HEK293T (cell line): Measurements from ENCODE around the gene LOXL3.

Experiments
- CTCF ChIA-PET: fragments of 350-600 bp; formaldehyde crosslinking; extraction: SDS; loops from one replicate; lab custom pipeline; 2021; ENCODE audit warnings: antibody characterized with exemption, inconsistent platforms; lab: Yijun Ruan, JAX
- POLR2A ChIA-PET: fragments of 350-600 bp; formaldehyde crosslinking; extraction: SDS; loops from one replicate; lab custom pipeline; 2020; ENCODE audit warnings: antibody characterized with exemption, inconsistent platforms; lab: Yijun Ruan, JAX
- DNase-seq: peaks from one replicate; pipeline ENCODE4 v3.0.0; 2012; ENCODE audit warnings: mixed read lengths; ENCODE audit errors: extremely low spot score
- ARNT ChIP-seq: fragments of 450-650 bp; IDR thresholded peaks from 2 replicates; pipeline ENCODE4 v1.6.1; 2017; ENCODE audit warnings: mild to moderate bottlenecking
- BHLHE40 ChIP-seq: fragments of 450-650 bp; IDR thresholded peaks from 2 replicates; pipeline ENCODE4 v1.6.1; 2016; ENCODE audit warnings: mild to moderate bottlenecking, moderate library complexity, borderline replicate concordance
- CTBP1 ChIP-seq: fragments of 450-650 bp; IDR thresholded peaks from 2 replicates; pipeline ENCODE4 v1.6.1; 2016; ENCODE audit warnings: borderline replicate concordance
- ELF4 ChIP-seq: fragments of 450-650 bp; IDR thresholded peaks from 2 replicates; pipeline ENCODE4 v1.6.1; 2017; ENCODE audit warnings: antibody characterized with exemption
- FOXA1 ChIP-seq: fragments of 450-650 bp; IDR thresholded peaks from 2 replicates; pipeline ENCODE4 v1.6.1; 2016; ENCODE audit warnings: mild to moderate bottlenecking
- FOXK2 ChIP-seq: fragments of 450-650 bp; IDR thresholded peaks from 2 replicates; pipeline ENCODE4 v1.6.1; 2016; ENCODE audit warnings: mild to moderate bottlenecking
- FOXM1 ChIP-seq: fragments of 450-650 bp; IDR thresholded peaks from 2 replicates; pipeline ENCODE4 v1.6.1; 2017; ENCODE audit warnings: mild to moderate bottlenecking, borderline replicate concordance
- HDGF ChIP-seq: fragments of 450-650 bp; IDR thresholded peaks from 2 replicates; pipeline ENCODE4 v1.6.1; 2017; ENCODE audit warnings: antibody characterized with exemption, borderline replicate concordance
- L3MBTL2 ChIP-seq: fragments of 450-650 bp; conservative IDR thresholded peaks from 2 replicates; pipeline ENCODE4 v1.6.1; 2016; ENCODE audit warnings: mild to moderate bottlenecking
- LEF1 ChIP-seq: fragments of 450-650 bp; IDR thresholded peaks from 2 replicates; pipeline ENCODE4 v1.6.1; 2017; ENCODE audit warnings: mild to moderate bottlenecking, borderline replicate concordance
- NFRKB ChIP-seq: fragments of 450-650 bp; IDR thresholded peaks from 2 replicates; pipeline ENCODE4 v1.6.1; 2016; ENCODE audit warnings: mild to moderate bottlenecking, moderate library complexity
- SP1 ChIP-seq: fragments of 450-650 bp; IDR thresholded peaks from 2 replicates; pipeline ENCODE4 v1.6.1; 2017
- SUZ12 ChIP-seq: fragments of 450-650 bp; IDR thresholded peaks from 2 replicates; pipeline ENCODE4 v1.6.1; 2016; ENCODE audit warnings: mild to moderate bottlenecking
- TARDBP ChIP-seq: fragments of 450-650 bp; IDR thresholded peaks from 2 replicates; pipeline ENCODE4 v1.6.1; 2016
- ZNF384 ChIP-seq: fragments of 450-650 bp; IDR thresholded peaks from 2 replicates; pipeline ENCODE4 v1.6.1; 2016
- TF ChIP-seq, protein P1 (sequence below): fragments of 450-650 bp; IDR thresholded peaks from 2 replicates; pipeline ENCODE4 v1.6.1; 2016

Gene LOXL3

DNA sequence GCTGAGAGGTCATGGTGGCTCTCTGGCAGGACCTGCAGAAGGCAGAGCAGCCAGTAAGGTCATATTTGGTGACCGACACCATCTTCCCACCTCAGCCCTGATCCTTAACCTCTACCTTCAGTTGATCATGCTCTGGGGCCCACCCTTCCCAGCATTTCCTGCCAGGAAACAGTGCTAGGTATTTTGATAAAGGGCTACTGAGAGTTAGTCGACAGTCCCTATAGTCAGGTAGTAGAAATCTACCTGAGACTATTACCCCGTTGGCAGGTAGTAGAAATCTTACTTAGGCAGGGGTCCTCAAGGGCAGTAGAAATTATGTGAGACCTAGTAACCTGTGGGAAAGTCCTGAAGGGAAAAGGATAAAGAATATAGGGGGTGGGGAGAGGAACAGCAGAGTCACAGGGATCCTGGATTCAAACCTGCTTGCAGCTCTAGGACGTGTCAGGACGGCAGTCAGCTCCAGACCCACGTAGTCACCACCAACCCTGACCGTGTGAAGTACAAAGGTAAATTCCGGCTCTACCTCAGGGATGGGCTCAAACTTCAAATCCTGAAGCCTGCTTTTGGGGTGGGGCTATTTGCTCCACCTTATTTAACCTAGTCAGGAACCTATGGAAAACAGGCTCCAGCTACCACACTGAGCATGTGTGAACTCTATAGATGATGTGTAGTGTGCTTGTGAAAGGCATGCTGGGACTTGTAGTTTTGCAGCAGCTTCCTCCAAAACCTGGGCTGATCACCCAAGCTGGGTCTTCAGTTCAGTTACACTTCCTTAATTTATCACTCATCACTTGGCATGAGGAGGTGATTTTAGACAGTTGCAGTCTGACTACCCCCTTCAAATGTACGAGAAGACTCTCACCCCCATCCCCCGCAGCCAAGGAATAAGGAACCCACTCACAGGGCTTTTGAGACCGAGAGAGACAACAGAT lies 27.8 kb downstream of the LOXL3 start, which contains the start of gene DQX1:
Gene DQX1, minus strand, starts transcription at position 515 of the 932 bp plus-strand sequence. Its CDS starts 502 bp downstream, at position 13.
- CTCF ChIA-PET = interaction anchor here (1.0 kb wide), 1 partner anchor 63 kb away, joined by 3 read pairs; no protein-coding TSS in a partner anchor
- POLR2A ChIA-PET = interaction anchor here (1.3 to 8.4 kb wide), 2 partner anchors 18 to 44 kb away, joined by 3 to 70 read pairs; partner anchors contain the start of gene PCGF1
- peak; percentile 51 for DNase-seq
- TF ChIP-seq BHLHE40 (no peak), FOXK2 (no peak), ARNT (no peak), SP1 (no peak), FOXM1 (no peak), NFRKB (no peak), L3MBTL2 (no peak), ZNF384 (no peak), HDGF (no peak), SUZ12 (no peak), CTBP1 (no peak), LEF1 (no peak), FOXA1 (no peak), ELF4 (no peak), TARDBP (no peak)
- TF ChIP-seq, protein P1, sequence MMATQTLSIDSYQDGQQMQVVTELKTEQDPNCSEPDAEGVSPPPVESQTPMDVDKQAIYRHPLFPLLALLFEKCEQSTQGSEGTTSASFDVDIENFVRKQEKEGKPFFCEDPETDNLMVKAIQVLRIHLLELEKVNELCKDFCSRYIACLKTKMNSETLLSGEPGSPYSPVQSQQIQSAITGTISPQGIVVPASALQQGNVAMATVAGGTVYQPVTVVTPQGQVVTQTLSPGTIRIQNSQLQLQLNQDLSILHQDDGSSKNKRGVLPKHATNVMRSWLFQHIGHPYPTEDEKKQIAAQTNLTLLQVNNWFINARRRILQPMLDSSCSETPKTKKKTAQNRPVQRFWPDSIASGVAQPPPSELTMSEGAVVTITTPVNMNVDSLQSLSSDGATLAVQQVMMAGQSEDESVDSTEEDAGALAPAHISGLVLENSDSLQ = no peak

DNA sequence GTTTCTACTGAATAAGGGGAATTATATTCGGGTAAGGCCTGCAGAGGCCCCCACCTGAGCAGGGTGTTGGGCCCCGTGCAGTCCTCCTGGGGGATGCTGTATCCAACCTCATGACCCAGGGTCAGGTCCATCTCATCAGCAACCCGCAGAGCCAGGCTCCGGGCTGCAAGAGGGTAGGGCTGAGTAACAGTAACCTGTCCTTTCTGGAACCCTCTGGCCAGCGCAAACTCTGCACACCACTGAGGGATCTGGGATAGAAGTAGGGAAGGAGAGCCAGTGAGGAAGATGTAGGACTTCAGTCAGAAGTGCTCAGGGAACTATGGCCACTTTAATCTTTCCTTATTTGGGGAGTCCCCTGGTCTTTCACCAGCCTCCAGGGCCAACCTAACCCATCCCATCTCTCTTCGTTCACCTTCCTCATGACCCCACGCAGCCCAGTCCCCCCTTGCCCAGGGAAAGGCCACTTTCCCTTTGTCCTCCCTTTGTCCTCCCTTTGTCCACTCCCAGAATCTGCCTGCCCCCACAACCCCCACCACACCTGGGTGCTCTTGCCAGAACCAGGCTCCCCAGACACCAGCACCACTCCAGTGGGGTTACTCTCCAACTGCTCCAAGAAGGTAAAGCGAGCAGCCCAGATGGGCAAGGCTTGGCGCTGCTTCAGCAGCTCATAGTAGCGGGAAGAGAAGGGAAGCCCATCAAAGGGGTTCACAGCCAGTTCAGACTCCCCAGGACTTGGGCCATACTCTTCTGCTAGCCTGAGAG lies 28.6 kb downstream of the LOXL3 start:
- DNase-seq = no peak
- POLR2A ChIA-PET = interaction anchor here (8.4 kb wide), 1 partner anchor 17 kb away, joined by 70 read pairs; the partner anchor contains the start of gene PCGF1
- CTCF ChIA-PET = no interaction called here
- TF ChIP-seq NFRKB = no peak
- no peak for TF ChIP-seq SP1
- no peak for TF ChIP-seq TARDBP
- TF ChIP-seq SUZ12 = no peak
- no peak for TF ChIP-seq ARNT
- TF ChIP-seq LEF1 = no peak
- TF ChIP-seq ZNF384 = no peak
- TF ChIP-seq, protein P1 = no peak
- no peak for TF ChIP-seq HDGF
- no peak for TF ChIP-seq FOXK2
- TF ChIP-seq FOXA1 = no peak
- no peak for TF ChIP-seq L3MBTL2
- TF ChIP-seq FOXM1 = no peak
- TF ChIP-seq CTBP1 = no peak
- no peak for TF ChIP-seq ELF4
- no peak for TF ChIP-seq BHLHE40

DNA sequence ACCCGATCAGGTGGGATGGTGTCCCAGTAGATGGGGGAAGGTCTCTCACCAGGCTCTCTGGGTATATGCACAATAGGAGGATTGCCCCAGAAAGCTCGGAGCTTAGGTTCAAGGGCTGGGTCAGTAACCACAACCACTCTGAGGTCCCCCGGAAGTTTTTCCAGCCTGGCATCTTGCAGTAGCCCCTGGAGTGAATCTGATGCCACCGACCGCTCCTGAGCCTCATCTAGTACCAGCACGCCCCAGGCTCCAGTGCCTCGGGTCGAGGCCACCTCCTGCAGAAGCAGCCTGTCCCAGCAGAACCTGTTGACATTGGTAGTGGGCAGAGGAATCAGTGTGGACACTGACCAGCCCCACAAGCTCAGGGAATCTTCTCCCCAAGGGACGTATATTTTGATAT lies 29.7 kb downstream of the LOXL3 start:
- no peak for TF ChIP-seq SUZ12
- TF ChIP-seq TARDBP = no peak
- TF ChIP-seq LEF1 = no peak
- TF ChIP-seq NFRKB = no peak
- TF ChIP-seq FOXK2 = no peak
- no peak for TF ChIP-seq ELF4
- no peak for TF ChIP-seq HDGF
- TF ChIP-seq CTBP1 = no peak
- no peak for TF ChIP-seq L3MBTL2
- no peak for TF ChIP-seq BHLHE40
- TF ChIP-seq ZNF384 = no peak
- TF ChIP-seq FOXM1 = no peak
- no peak for TF ChIP-seq FOXA1
- TF ChIP-seq ARNT = no peak
- no peak for TF ChIP-seq SP1
- TF ChIP-seq, protein P1 = no peak
- POLR2A ChIA-PET = no interaction called here
- no peak for DNase-seq
- CTCF ChIA-PET = no interaction called here

DNA sequence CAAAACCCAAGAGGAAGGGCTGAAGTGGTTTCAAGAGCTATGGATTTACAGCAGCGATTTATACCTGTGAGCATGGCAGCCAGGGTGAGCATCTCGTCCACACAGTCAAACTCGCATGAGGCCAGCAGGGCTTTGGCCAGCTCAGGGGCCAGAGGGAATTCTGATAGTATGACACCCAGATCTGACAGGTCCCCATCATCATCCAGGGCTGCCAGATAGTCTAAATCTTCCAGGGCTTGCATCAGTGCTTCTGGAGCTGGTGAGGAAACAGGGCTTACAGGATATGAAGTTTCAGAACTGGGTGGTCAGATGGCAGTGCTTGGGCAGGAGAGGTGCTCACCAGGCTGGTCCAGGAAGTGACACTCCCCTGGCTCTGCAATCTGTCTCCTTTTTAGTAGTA lies 31.2 kb downstream of the LOXL3 start:
- DNase-seq = no peak
- POLR2A ChIA-PET = interaction anchor here (1.2 to 1.3 kb wide), 2 partner anchors 14 to 29 kb away, joined by 4 to 5 read pairs; partner anchors contain the start of gene PCGF1
- CTCF ChIA-PET = interaction anchor here (1.3 kb wide), 1 partner anchor 66 kb away, joined by 5 read pairs; no protein-coding TSS in a partner anchor
- TF ChIP-seq, protein P1 = no peak
- no peak for TF ChIP-seq BHLHE40
- no peak for TF ChIP-seq ZNF384
- TF ChIP-seq HDGF = no peak
- TF ChIP-seq CTBP1 = no peak
- TF ChIP-seq SUZ12 = no peak
- TF ChIP-seq FOXA1 = no peak
- TF ChIP-seq FOXK2 = no peak
- no peak for TF ChIP-seq FOXM1
